GM18502 (cell line): ENCODE data around the gene RPL37A.
"Not testable (repeated sequence)": the region's sequence is repeated elsewhere in the genome, so short reads cannot be mapped to it uniquely, and the experiment has no call there.

Source experiments
- ATAC-seq: cut with Tn5 transposase; IDR thresholded peaks from one replicate; pipeline ENCODE4 v1.9.1; 2021; ENCODE audit warnings: mild to moderate bottlenecking; ENCODE audit not compliant: unreplicated experiment, poor library complexity

The RPL37A gene

GRCh38 chr2:216508229-216508628, 9.6 kb downstream of the RPL37A start:
- ATAC-seq: no peak

DNA sequence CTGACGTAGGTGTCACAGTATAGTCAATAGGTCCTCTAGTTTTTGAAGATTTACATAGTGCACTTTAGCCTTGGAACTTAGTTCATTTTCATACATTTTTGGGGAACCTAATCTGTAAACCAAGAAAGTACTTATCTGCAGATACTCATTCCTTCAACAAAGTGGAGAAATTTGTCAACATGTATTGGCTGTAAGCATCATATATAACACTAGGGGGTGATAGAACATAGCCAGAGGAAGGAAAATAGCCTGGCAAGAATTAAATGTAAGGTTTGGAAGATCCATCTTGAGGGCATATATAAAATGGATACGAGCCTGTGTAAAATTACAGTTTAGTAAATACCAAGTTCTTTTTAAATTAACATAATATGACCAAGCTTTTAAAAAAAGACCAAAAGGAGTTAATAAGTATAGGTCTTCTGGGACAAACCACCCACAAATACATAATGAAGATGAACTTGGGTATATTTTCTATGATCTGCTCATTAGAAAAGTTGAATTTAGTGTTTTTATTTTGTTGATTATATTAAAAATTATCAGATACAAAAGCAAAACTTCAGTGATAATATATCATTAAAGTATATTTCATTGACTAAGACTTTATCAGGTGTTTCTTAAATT, 18.2 kb downstream of the RPL37A start:
- ATAC-seq: peak; percentile 45

GRCh38 chr2:216517447-216518225, 19.0 kb downstream of the RPL37A start:
- ATAC-seq: no peak

DNA sequence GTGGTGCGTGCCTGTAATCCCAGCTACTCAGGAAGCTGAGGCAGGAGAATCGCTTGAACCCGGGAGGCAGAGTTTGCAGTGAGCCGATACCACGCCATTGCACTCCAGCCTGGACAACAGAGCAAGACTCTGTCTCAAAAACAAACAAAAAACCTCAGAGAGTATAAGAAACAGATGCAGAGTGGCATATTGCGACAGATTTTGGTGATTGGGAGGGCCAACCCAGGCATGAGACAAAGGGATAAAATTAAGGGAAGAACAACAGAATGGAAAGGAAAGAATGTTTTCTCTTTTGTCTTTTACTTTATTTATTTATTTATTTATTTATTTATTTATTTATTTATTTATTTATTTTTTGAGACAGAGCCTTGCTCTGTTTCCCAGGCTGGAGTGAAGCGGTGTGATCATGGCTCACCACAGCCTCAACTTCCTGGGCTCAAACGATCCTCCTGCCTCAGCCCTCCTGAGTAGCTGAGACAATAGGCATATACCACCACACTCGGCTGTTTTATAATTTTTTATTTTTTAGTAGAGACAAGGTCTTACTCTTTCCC, 20.0 kb downstream of the RPL37A start:
- ATAC-seq: not testable (repeated sequence)

- ATAC-seq: peak; percentile 58
Observed at GRCh38 chr2:216519154-216519762, 20.6 kb downstream of the RPL37A start.

GRCh38 chr2:216520112-216520511, 21.5 kb downstream of the RPL37A start:
- ATAC-seq: no peak

DNA sequence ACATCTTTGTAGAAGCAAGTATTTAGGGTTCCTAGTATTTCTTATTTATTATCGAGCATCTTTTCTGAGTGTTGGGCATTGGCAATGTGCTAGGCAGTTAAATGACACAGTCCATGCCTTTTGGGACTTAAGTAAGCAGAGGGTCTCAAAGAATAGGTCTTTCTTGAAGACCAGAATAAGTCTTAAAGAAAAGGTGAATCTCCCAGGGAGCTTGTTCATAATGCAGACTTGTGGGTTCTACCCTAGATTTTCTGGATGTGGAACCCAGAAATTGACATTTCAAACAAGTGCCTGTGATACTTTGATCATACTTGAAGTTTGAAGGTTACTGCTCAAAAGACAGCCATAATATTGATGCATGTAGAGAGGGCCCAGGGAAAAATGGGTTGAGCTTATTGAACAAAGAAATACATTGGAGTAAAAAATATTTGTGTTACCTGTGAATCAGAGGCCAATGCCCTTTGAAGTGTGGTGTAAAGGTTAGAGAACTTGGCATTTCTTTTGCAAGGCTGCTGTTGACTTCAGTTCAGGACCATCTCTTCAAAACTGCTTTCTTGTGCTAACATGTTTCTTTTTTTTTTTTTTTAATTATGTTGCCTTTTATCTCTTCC, 24.4 kb downstream of the RPL37A start:
- no peak for ATAC-seq

DNA sequence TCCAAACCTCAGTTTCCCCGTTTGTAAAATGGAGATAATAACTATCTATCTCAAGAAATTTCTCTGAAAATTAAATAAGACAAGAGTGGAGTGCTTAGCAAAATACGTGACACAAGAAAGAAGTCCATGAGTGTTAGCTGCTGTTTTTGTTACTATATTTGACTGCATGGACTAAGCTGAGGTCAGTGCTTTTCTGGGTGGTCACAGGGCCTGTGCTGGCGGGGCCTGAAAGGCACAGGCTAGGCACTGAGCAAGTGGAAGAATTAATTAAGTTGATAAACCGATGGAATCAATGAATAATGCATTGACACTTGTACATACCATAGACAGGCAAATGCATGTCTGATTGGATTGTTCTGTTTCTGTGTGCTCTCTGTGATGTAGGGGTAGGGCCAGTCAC, 27.3 kb downstream of the RPL37A start:
- no peak for ATAC-seq

GRCh38 chr2:216526939-216527338, 28.3 kb downstream of the RPL37A start:
- no peak for ATAC-seq

DNA sequence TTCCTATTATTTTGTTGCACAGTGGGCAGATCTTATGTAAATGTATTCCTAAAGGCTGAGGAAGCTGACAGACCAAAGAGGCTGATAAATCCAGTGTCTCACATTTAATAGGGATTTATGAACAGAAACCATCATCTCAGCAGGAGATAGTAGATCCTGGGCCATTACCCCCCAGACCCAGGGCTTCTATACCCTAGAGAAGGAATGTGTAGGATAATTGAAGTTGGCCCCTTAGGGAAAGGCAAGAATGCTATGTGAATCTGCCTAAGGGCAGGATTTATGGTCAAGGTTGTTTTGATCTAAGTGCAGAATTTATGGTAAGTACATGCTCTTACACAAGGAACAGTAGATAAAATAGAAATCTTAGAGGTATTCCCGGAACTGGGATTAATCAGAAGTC, 29.0 kb downstream of the RPL37A start:
- no peak for ATAC-seq

GRCh38 chr2:216532562-216532961, 33.9 kb downstream of the RPL37A start:
- ATAC-seq: no peak

- no peak for ATAC-seq
Observed at GRCh38 chr2:216533609-216534008, 35.0 kb downstream of the RPL37A start.

DNA sequence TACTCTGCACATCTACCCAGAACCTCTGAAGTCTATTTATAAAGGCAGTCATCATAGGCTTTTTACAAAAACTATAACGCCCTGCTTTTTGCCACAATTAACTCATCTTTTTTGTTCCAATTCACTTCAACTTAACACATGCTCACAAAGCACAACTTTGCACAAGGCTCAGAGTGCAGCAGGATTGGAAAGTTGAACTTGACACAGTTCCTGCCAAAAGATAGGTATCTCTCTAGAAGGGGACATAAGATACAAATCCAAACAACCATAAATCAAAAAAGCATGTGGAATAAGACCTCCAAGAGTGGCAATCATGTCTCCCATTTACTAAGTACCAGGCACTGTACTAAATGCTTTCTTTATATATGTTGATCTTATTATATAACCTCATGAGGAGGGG, 36.2 kb downstream of the RPL37A start:
- no peak for ATAC-seq

DNA sequence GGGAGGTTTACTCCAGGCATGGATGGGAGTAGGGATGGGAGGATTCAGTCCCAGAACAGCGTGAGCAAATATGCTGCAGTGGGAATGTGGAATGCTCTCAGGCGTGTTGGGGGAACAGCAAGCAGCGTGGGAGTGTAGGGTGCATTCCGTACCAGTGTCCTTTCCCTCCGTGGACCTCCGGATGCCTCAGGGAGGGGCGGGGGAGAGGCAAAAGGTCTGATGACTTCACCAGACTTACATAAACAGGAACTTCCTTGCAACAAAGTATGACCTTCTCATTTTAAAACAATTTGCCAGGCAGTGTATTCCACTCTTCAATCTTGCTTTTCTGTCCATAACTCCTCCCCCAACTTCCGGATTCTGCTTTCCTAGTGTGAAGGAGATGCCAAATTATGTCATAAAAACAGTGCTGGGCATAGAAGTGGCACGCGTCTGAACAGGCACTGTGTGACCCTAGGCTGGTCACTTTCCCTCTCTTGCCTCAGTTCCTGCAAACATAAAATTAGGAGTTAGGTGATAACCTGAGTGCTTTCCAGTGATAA, 36.9 kb downstream of the RPL37A start:
- no peak for ATAC-seq

DNA sequence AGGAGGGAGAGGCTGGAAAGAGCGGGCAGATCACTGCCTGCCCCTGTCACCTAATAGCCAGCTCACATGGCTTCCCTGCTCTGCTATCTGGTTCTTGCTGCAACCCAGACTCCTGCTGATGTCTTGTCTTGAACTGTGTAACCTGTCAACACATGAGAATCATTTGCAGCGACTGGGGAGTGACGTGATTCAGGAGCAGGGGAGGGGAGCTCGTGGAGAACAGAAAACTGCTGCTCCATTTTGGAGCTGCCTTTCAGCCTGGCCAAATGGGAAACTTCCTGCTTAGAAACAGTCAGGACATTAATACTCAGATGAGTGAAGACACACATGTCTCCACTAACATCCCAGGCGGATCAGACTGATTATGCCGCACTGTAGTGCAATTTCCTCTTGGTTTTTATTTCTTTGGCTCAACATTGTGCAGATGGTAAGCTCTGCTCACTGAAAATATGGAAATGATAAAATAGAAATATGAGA, 38.1 kb downstream of the RPL37A start:
- no peak for ATAC-seq

GRCh38 chr2:216537366-216537765, 38.7 kb downstream of the RPL37A start:
- no peak for ATAC-seq

DNA sequence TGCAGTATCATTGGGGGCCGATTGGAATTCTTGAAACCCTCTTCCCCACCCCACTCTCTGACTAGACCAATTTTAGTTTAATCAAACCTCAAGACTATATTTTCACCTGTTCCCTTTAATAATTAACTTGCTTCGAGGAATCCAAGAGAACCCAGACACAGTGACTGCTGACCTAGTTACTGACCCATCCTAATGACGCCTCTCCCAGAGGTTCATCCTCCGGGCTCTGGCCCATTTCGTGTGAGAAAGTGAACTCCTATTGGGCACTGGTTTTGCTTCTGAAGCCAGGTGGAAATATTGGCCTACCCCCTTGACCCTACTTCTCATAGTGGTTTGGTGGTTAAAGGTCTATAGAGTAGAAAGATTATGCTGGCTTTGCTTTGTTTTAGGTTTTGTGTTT, 39.9 kb downstream of the RPL37A start:
- ATAC-seq: no peak

GRCh38 chr2:216539120-216539519, 40.5 kb downstream of the RPL37A start:
- no peak for ATAC-seq

GRCh38 chr2:216539791-216540241, 41.2 kb downstream of the RPL37A start:
- ATAC-seq: peak; percentile 73

- no peak for ATAC-seq
Observed at GRCh38 chr2:216540920-216541319, 42.3 kb downstream of the RPL37A start.
